Measurements from ENCODE around the gene LZTFL1.

DNA sequence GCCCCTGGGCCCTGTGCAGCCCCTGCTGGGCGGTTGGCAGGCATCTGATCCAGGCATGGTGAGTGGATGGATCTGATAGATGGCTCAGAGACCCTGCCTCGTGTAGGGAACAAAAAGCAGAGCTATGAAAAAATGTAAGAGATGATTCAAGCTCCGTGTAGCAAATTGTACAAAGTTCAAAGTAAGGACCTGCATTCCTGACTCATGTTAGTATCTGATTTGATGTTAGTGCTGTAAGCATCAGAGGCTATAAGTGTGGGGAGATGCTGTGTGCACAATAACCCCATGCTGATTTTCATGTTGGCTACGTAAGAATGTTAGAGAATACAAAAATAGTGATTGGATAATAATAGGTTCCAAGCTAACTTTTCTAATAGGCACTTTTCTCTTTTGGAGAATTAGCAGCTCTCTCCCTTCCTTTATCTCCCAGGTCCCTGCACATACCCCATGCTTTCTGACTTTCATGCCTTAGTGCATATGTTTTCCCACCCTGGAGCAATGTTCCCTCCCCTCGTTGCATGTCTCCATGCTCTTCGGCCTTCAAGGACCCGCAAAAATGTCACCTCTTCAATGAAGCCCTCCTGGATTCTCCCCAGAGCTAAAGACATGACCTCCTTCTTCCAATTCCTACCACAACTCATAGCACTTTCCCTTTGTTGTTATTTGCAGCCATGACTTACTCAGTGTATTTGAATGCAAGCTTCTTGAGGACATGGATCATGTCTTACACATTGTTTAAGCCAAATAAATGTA, 46.0 kb upstream of the LZTFL1 start:
- TF ChIP-seq, protein P1, sequence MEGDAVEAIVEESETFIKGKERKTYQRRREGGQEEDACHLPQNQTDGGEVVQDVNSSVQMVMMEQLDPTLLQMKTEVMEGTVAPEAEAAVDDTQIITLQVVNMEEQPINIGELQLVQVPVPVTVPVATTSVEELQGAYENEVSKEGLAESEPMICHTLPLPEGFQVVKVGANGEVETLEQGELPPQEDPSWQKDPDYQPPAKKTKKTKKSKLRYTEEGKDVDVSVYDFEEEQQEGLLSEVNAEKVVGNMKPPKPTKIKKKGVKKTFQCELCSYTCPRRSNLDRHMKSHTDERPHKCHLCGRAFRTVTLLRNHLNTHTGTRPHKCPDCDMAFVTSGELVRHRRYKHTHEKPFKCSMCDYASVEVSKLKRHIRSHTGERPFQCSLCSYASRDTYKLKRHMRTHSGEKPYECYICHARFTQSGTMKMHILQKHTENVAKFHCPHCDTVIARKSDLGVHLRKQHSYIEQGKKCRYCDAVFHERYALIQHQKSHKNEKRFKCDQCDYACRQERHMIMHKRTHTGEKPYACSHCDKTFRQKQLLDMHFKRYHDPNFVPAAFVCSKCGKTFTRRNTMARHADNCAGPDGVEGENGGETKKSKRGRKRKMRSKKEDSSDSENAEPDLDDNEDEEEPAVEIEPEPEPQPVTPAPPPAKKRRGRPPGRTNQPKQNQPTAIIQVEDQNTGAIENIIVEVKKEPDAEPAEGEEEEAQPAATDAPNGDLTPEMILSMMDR (IDR thresholded peaks at IDR 0.05; ENCODE audit: low read depth, low read length, missing input control): no peak
- TF ChIP-seq YY1 (IDR thresholded peaks at IDR 0.05) (no peak), SP1 (IDR thresholded peaks at IDR 0.05) (no peak), EGR1 (IDR thresholded peaks at IDR 0.05; ENCODE audit: low read depth in 2 of 2) (no peak), RAD21 (IDR thresholded peaks at IDR 0.05) (no peak), MAX (IDR thresholded peaks at IDR 0.05) (no peak), HNF4G (IDR thresholded peaks at IDR 0.05) (no peak)
